HG02763 (cell line): ENCODE data around the gene TPSAB1.
"Not testable (repeated sequence)": the region's sequence is repeated elsewhere in the genome, so short reads cannot be mapped to it uniquely, and the experiment has no call there.

ENCODE experiments used
- ATAC-seq: cut with Tn5 transposase; IDR thresholded peaks from one replicate; pipeline ENCODE4 v1.9.1; 2021; ENCODE audit warnings: mild to moderate bottlenecking, moderate library complexity; ENCODE audit not compliant: unreplicated experiment

The TPSAB1 gene

DNA sequence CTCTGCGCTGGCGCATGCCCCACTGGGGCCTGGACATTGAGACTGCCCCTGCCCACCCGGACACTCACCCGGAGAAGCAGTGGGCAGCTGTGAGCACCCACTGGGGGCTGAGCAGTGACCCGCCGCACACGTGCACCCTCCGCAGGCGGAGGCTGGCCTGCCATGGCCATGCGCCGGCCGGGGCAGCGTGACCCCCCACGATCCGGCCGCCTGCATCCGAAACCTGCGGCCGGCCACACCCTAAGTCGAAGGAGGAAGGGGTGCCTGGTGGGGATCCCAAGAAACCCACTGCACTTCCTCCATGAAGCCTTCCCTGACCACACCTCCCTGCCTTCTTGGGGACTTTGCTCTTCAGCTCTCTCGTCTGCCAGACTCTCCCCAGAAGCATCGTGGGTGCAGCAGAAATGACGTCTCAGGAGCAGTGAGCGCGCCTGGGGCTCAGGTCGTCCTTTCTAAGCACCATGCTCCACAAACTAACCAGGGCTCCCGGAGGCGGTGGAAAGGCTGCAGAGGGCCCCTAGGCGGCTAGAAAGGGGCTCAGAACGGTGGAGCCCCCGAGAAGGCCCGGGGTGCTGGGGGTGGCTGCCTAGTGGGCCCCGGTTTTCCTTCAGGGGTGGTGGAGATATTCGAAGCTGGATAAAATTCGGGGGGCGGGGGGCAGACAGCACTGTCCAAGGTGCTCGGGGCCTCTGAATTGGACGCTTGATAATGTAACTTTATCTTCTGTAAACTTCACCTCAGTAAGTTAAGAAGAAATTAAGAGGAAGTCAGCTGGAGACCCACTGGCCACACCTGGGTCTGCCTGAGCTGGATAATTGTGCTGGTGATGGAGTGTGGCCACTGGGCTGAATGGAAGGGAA, 16.9 kb upstream of the TPSAB1 start:
- ATAC-seq, result no peak

DNA sequence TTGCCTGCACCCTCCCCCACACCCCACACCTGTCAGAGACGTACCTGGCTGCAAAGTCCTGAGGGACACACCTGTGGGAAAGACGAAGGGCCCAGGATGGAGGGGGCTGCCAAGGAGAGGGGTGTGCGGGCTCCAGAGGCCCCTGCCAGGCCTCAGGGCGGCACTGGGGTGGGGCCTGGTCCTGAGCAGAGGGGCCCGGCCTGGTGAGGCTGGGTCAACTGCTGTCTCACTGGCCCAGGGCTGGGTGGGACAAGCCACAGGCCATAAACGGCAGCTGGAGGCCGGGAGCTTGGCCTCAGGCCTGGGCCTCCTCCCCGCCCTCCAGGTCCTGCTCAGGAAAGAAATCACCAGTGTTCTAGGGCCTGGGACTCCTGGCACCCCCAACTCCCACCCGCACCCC, 15.9 kb upstream of the TPSAB1 start:
- no peak for ATAC-seq

DNA sequence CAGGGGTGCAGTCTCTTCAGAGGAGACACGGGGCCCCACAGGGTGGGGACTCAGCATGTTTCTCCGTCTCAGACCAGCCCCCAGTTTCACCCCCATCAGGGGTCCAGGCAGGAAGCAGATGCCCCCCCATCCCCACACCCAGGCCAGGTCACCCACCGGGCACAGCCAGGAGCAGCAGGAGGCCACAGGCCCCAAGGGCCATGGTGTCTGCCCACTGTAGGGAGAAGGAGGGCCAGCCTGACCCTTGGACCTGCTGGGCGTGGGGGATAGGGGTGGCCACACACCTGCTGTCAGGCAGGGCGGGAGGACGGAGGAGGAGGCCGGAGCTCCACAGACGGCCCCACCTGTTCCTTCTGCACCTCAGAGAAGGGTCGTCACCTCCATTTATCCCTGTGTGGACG, 15.5 kb upstream of the TPSAB1 start, which contains the start of gene TPSG1:
Gene TPSG1, minus strand, starts transcription at position 218 of the 401 bp plus-strand sequence. Its CDS starts 16 bp downstream, at position 202.
- no peak for ATAC-seq

GRCh38 chr16:1225728-1226311, 14.7 kb upstream of the TPSAB1 start:
- ATAC-seq, result not testable (repeated sequence)

DNA sequence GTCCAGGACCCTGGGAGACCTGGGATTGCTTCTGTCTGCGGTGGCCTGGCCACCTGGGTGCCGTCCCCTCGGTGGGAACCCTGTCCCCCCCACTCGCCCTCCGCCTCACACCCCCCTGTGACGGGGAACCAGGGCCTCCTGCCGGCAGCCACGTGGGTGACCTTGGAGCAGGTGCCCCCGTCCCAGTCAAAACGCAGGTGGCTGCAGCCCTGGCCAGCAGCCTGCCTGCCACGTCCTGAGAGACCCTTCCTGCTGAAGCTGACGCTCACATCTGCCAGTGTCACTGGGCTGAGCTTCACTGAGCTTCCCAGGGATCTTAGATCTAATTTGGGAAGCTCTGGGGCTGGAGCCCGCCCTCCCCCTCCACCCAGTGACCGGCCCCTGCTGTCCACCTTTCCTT, 13.8 kb upstream of the TPSAB1 start:
- ATAC-seq, result not testable (repeated sequence)

DNA sequence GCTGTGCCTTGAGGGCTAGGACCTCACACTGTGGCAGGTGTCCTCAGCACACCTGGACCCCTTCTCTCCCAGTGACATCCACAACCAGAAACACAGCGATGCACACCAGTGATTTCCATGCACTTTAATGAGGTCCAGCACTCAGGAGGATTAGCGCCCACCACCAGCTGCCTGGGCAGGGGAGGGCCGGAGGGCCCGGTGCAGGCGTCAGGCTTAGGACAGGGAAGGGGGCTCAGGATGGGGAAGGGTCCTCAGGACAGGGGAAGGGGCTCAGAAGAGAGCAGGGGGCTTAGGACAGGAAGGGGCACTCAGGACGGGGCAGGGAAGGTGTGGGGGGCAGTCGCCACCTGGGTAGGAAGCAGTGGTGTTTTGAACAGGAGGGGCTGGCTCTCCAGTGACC, 12.3 kb upstream of the TPSAB1 start:
- not testable (repeated sequence) for ATAC-seq

GRCh38 chr16:1229476-1229875, 11.0 kb upstream of the TPSAB1 start:
- ATAC-seq, result not testable (repeated sequence)

DNA sequence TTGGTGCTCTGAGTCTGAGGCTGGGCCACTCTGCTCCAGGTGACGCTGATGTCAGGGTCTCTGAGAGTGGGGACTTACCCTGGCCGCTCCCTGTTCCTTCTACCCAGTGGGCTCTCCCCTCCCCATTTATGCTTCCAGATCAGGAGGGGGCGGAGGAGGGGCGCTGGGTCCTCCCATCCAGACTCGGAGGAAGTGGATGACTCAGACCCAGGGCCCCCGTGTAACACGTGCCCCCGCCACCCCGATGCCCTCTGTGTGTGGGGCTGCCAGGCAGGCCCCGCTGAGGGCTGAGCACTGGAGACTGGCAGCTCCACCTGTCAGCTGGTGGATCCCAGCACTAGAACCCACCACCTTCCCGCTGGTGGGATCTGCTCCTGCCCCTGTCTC, 10.4 kb upstream of the TPSAB1 start, which contains the start of gene TPSB2:
Gene TPSB2, minus strand, starts transcription at position 101 of the 387 bp plus-strand sequence. CDS start 233 bp downstream, outside the sequence.
- ATAC-seq, result not testable (repeated sequence)

DNA sequence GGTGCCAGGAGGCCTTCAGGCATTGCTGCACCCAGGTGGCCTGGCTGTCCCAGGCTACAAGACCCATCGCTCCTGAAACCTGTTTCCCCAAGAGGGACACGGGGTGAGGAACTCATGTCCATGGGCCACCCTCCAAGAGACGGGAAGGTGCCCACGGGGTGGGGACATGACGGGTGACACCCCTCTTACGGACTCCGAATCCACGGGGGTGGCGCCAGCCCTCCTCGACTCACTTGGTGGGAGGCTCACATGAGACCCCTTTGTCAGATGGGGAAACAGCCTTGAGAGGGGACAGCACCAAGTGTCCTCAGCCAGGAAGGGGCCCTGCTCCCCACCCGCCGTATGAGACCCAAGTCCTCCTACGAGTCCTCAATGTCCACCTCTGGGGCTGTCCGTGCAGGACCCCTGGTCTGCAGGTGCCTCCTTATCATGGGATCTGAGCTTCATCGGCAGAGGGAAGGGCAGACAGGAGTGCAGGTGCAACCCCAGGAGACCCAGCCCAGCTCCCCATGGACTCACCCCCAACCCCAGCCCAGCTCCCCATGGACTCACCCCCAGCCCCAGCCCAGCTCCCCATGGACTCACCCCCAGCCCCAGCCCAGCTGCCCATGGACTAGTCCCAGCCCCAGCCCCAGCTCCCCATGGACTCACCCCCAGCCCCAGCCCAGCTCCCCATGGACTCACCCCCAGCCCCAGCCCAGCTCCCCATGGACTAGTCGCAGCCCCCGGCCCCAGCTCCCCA, 9.9 kb upstream of the TPSAB1 start:
- not testable (repeated sequence) for ATAC-seq

DNA sequence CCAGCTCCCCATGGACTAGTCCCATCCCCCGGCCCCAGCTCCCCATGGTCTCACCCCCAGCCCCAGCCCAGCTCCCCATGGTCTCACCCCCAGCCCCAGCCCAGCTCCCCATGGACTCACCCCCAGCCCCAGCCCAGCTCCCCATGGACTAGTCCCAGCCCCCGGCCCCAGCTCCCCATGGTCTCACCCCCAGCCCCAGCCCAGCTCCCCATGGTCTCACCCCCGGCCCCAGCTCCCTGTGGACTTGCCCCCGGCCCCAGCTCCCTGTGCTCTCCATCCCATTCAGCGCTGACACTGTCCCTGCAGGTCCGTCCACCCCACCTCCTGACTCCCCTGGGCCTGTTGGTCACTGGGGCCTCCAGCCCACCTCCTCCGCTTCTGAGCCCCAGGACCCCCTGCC, 9.2 kb upstream of the TPSAB1 start:
- not testable (repeated sequence) for ATAC-seq

DNA sequence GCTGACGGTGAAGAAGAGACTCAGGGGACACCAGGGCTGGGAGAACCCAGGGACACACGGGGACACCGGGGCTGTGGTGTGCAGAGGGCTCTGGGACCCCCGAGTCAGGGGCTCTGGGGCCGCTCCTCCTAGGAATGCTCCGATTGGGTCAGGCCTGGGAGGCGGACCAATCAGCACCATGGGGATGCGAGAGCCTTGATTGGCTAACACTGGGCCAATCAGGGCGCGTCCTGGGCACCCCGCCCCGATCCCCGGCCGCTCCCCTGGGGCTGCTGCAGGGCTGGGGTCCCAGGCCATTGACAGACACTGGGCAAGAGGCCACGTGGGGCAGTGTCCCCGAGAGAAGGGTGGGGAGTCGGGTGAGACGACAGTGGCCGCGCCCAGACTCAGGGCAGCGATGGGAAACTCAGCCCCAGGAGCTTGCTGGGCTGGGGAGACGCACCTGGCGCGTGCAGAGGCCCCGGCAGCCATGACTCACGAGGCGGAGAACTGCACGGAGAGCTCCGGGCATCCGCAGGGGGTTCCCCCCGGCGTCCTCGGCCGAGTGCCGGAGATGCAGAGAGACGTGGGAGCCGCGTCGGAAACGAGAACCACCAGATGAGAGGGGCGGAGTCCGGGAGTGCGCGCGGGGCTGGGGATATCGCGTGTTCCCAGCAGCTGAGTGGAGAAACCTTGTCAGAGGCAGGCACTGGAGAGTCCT, 8.3 kb upstream of the TPSAB1 start:
- ATAC-seq, result not testable (repeated sequence)

DNA sequence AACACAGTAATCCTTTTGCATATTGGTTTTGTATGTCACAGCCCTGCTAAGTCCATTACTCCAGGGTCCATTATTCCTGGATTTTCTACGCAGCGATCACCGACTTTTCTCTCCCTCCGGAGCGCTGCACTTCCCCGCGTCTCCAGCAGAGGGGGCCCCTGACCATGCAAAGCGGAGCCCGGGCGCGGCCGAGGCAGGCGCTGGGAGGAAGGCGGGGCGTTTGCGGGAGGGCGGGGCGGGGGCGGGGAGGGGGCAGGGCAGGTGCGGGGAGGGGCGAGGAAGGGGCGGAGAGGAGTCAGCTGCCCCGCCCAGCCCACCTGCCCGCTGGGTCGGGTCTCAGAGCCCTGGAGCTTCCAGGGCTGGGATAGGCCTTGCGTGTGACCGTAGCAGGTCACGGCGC, 3.8 kb upstream of the TPSAB1 start:
- ATAC-seq, result not testable (repeated sequence)

- no peak for ATAC-seq
Measured at GRCh38 chr16:1237990-1238389, 2.5 kb upstream of the TPSAB1 start.

GRCh38 chr16:1238909-1239308, 1.6 kb upstream of the TPSAB1 start:
- not testable (repeated sequence) for ATAC-seq

DNA sequence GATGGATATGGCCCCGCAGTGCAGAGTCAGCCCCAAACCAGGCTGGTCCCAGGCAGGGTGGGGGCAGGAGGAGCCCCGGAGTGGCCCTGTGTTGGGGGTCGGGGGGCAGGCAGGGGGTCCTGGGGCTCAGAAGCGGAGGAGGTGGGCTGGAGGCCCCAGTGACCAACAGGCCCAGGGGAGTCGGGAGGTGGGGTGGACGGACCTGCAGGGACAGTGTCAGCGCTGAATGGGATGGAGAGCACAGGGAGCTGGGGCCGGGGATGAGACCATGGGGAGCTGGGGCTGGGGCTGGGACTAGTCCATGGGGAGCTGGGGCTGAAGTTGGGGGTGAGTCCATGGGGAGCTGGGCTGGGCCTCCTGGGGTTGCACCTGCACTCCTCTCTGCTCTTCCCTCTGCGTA, 930 bp upstream of the TPSAB1 start:
- ATAC-seq, result not testable (repeated sequence)

GRCh38 chr16:1241081-1241480, 576 bp downstream of the TPSAB1 start:
- not testable (repeated sequence) for ATAC-seq

DNA sequence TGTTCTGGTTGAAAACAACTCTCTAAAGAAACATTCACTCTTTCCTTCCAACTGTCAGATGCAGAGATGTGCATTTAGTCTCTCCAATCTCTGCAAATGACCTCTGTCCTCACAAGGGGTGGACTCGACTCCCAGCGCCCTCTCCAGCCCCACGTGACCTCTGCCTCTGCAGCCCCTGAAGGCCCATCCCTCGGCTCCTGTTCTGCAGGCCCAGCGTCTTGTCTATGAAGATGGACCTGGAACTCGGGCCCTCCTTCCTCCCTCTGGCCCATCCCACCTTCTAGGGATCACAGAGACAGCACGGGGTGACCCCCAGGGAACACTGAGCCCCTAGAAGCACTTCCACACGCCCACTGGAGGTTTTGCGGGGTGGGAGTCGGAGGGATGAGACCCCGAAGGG, 2.9 kb downstream of the TPSAB1 start:
- not testable (repeated sequence) for ATAC-seq

DNA sequence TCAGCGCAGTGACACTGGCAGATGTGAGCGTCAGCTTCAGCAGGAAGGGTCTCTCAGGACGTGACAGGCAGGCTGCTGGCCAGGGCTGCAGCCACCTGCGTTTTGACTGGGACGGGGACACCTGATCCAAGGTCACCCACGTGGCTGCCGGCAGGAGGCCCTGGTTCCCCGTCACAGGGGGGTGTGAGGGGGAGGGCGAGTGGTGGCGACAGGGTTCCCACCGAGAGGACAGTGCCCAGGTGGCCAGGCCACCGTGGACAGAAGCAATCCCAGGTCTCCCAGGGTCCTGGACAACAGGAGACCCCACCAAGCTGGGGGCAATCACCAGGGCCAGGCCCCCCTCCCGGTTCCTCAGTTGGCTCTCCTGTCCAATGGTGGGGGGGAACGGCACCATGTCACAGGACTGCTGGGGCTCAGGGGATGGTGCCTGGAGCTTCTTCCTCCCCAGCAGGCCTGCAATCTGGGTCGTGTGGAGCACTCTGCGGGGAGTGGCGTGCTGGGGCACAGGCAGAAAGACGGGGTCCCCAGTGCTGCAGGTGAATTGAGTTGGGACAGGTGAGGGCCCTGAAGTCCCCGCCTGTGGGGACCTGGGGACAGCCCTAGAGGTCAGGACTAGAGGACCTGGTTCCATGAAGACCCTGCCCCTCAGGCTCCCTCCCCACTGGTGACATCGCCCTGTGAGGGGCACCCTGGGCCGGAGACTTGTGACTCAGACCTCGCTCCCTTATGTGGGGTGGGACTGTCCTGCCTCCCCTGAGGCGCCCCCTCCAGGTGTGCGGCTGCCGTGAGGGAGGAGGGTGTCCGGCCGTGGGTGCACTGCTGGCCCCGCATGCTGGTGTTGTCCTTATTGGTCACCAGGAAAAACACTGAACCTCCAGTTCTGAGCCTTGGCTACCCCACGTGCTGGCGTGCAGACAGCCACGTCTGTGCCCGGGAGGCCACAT, 3.7 kb downstream of the TPSAB1 start:
- not testable (repeated sequence) for ATAC-seq

DNA sequence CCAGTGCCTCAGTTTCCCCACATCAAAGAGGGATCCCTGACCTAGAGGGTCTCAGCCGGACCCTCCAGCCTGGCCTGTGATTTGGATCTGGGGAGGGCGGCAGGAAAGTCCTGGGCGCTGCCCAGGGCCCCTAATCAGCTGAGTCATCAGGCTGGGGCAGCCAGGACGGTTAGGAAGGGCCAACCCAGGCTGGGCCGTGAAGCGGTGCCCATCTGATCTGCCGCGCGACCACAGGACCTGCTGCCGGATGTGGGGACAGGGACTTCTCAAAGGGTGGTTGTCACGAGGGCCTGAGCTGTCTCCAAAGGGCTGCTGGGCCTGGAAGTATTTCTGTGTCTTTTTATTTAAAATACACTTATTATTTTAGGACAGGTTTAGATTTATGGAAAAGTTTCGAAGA, 4.4 kb downstream of the TPSAB1 start:
- ATAC-seq, result no peak
